ENCODE data around the gene MAN2B1. TPM values are rescaled to one million over a fixed set of nuclear protein-coding genes. Genes with fewer than 3 reads are reported as not detected.

Gene MAN2B1
- total RNA-seq, 1 donor from 2014 or later: 105 TPM

DNA sequence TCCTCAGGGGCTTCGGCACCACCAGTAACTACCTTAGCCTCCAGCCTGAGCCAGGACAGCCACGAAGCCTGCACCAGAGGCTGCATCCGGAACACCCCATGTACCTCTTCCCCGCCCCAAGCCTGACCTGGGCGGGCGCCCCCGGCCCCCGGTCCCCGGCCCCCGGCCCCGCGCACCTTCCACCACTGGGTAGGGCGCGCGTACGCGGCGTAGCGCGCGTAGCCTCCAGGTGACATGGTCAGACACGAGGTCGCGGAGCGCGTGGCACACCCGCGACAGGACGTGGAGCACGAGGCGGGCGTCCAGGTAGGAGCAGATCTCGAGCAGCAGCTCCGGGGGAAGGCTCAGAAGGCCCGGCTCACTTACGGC, 29.4 kb upstream of the MAN2B1 start:
- H3K9me3 Mint-ChIP-seq (ENCODE audit: unreplicated experiment): no peaks in the 10 kb centered on the region
- DNase-seq (ENCODE audit: low read depth) (no peak), FAIRE-seq (no peak)
- Histone ChIP-seq H3K4me1 (ENCODE audit: insufficient read depth, low read length) (peaks cover 15% of the 10 kb centered on the region), H3K9ac (ENCODE audit: low read length) (peak overlapping the region; percentile 86), H3K4me2 (ENCODE audit: low read length) (peak overlapping the region; percentile 88), H3K79me2 (ENCODE audit: insufficient read depth, low read length) (peaks cover 2% of the 10 kb centered on the region), H3K27me3 (ENCODE audit: insufficient read depth, low read length) (no peaks in the 10 kb centered on the region), H4K20me1 (ENCODE audit: insufficient read depth, low read length) (no peaks in the 10 kb centered on the region), H2AFZ (ENCODE audit: low read depth, low read length) (peak overlapping the region; percentile 91), H3K27ac (ENCODE audit: low read depth, low read length) (peak overlapping the region; percentile 22), H3K9me3 (ENCODE audit: insufficient read depth, low read depth, low read length) (no peaks in the 10 kb centered on the region), H3K36me3 (ENCODE audit: insufficient read depth, low read length) (peaks cover 13% of the 10 kb centered on the region), H3K4me3 (ENCODE audit: insufficient read depth, low read depth, low read length) (peak overlapping the region; percentile 86)
- H3K27me3 Mint-ChIP-seq (ENCODE audit: low read depth, unreplicated experiment): no peaks in the 10 kb centered on the region
- peaks cover 5% of the 10 kb centered on the region for H3K4me1 Mint-ChIP-seq (ENCODE audit: low read depth, unreplicated experiment)
- peak overlapping the region; percentile 90 for H3K27ac Mint-ChIP-seq (ENCODE audit: unreplicated experiment)
- no peak for TF ChIP-seq EZH2 (IDR thresholded peaks at IDR 0.05; ENCODE audit: insufficient read depth, low read length)
- TF ChIP-seq, protein P1, sequence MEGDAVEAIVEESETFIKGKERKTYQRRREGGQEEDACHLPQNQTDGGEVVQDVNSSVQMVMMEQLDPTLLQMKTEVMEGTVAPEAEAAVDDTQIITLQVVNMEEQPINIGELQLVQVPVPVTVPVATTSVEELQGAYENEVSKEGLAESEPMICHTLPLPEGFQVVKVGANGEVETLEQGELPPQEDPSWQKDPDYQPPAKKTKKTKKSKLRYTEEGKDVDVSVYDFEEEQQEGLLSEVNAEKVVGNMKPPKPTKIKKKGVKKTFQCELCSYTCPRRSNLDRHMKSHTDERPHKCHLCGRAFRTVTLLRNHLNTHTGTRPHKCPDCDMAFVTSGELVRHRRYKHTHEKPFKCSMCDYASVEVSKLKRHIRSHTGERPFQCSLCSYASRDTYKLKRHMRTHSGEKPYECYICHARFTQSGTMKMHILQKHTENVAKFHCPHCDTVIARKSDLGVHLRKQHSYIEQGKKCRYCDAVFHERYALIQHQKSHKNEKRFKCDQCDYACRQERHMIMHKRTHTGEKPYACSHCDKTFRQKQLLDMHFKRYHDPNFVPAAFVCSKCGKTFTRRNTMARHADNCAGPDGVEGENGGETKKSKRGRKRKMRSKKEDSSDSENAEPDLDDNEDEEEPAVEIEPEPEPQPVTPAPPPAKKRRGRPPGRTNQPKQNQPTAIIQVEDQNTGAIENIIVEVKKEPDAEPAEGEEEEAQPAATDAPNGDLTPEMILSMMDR (IDR thresholded peaks at IDR 0.05; ENCODE audit: insufficient read depth, low read depth, low read length): no peak
- H3K36me3 Mint-ChIP-seq (ENCODE audit: low read depth, unreplicated experiment): peaks cover 6% of the 10 kb centered on the region
- H3K4me3 Mint-ChIP-seq (ENCODE audit: unreplicated experiment): peak overlapping the region; percentile 87

DNA sequence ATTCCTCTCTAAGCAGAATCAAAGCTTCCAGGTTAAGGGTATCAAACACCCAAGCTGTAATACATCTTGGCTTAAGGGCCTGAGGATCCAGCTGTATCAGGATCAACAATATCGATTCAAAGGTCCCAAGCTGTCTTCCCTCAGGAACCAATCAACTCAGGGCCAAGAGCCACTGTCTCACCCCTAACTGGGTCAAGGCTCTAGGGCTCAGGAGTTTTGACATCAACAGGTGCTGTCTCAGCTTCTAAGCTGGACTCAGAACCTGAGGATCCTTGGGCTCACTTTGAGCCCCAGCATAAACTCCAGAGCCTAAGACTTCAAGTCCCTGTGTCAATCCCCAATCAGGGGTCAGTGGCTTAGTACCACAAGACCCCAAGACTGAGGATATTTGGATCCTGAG, 29.0 kb upstream of the MAN2B1 start:
- Mint-ChIP-seq H3K27ac (ENCODE audit: unreplicated experiment) (no peak overlapping the region), H3K36me3 (ENCODE audit: low read depth, unreplicated experiment) (peaks cover 6% of the 10 kb centered on the region), H3K27me3 (ENCODE audit: low read depth, unreplicated experiment) (no peaks in the 10 kb centered on the region), H3K4me3 (ENCODE audit: unreplicated experiment) (peak overlapping the region; percentile 84), H3K9me3 (ENCODE audit: unreplicated experiment) (no peaks in the 10 kb centered on the region), H3K4me1 (ENCODE audit: low read depth, unreplicated experiment) (peaks cover 5% of the 10 kb centered on the region)
- Histone ChIP-seq H3K4me3 (ENCODE audit: insufficient read depth, low read depth, low read length) (peak overlapping the region; percentile 86), H3K79me2 (ENCODE audit: insufficient read depth, low read length) (no peaks in the 10 kb centered on the region), H2AFZ (ENCODE audit: low read depth, low read length) (no peak overlapping the region), H3K27ac (ENCODE audit: low read depth, low read length) (no peak overlapping the region), H3K9ac (ENCODE audit: low read length) (peak overlapping the region; percentile 86), H3K9me3 (ENCODE audit: insufficient read depth, low read depth, low read length) (no peaks in the 10 kb centered on the region), H4K20me1 (ENCODE audit: insufficient read depth, low read length) (no peaks in the 10 kb centered on the region), H3K4me2 (ENCODE audit: low read length) (peak overlapping the region; percentile 88), H3K36me3 (ENCODE audit: insufficient read depth, low read length) (peaks cover 13% of the 10 kb centered on the region), H3K27me3 (ENCODE audit: insufficient read depth, low read length) (no peaks in the 10 kb centered on the region), H3K4me1 (ENCODE audit: insufficient read depth, low read length) (peaks cover 15% of the 10 kb centered on the region)
- TF ChIP-seq, protein P1 (IDR thresholded peaks at IDR 0.05; ENCODE audit: insufficient read depth, low read depth, low read length): no peak
- no peak for TF ChIP-seq EZH2 (IDR thresholded peaks at IDR 0.05; ENCODE audit: insufficient read depth, low read length)
- DNase-seq (ENCODE audit: low read depth) (no peak), FAIRE-seq (no peak)

DNA sequence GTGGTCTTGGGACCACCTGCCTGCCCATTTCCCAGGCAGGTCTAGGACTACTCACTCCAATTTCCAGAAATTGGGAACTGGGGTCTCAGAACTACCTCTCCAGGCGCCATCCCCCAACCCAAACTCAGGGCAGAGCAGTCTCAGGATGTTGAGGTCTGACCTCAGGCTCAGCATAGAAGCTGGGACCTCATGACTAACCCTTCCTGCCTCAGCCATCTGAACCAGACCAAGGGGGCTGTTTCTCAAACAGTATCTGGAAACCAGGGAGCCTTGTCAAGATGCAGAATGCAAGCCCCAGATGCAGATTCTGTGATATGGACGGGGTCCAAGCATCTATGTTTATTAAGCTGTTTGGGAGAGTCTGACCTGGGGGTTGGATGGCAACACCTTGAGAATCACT, 28.6 kb upstream of the MAN2B1 start:
- H3K79me2 ChIP-seq (ENCODE audit: insufficient read depth, low read length): no peaks in the 10 kb centered on the region
- peaks cover 15% of the 10 kb centered on the region for H3K4me1 ChIP-seq (ENCODE audit: insufficient read depth, low read length)
- Mint-ChIP-seq H3K4me3 (ENCODE audit: unreplicated experiment) (peak overlapping the region; percentile 84), H3K27ac (ENCODE audit: unreplicated experiment) (no peak overlapping the region), H3K27me3 (ENCODE audit: low read depth, unreplicated experiment) (no peaks in the 10 kb centered on the region), H3K9me3 (ENCODE audit: unreplicated experiment) (no peaks in the 10 kb centered on the region), H3K4me1 (ENCODE audit: low read depth, unreplicated experiment) (peaks cover 5% of the 10 kb centered on the region), H3K36me3 (ENCODE audit: low read depth, unreplicated experiment) (peaks cover 6% of the 10 kb centered on the region)
- no peak overlapping the region for H2AFZ ChIP-seq (ENCODE audit: low read depth, low read length)
- peaks cover 11% of the 10 kb centered on the region for H3K36me3 ChIP-seq (ENCODE audit: insufficient read depth, low read length)
- no peak overlapping the region for H3K9ac ChIP-seq (ENCODE audit: low read length)
- DNase-seq (ENCODE audit: low read depth): no peak
- H4K20me1 ChIP-seq (ENCODE audit: insufficient read depth, low read length): no peaks in the 10 kb centered on the region
- H3K4me2 ChIP-seq (ENCODE audit: low read length): peak overlapping the region; percentile 88
- no peaks in the 10 kb centered on the region for H3K27me3 ChIP-seq (ENCODE audit: insufficient read depth, low read length)
- no peaks in the 10 kb centered on the region for H3K9me3 ChIP-seq (ENCODE audit: insufficient read depth, low read depth, low read length)
- H3K4me3 ChIP-seq (ENCODE audit: insufficient read depth, low read depth, low read length): no peak overlapping the region
- FAIRE-seq: no peak
- no peak for TF ChIP-seq EZH2 (IDR thresholded peaks at IDR 0.05; ENCODE audit: insufficient read depth, low read length)
- TF ChIP-seq, protein P1 (IDR thresholded peaks at IDR 0.05; ENCODE audit: insufficient read depth, low read depth, low read length): no peak
- H3K27ac ChIP-seq (ENCODE audit: low read depth, low read length): no peak overlapping the region
